Suppressor macrophage (primary cell): ENCODE results near the gene NVL.
"Not testable (repeated sequence)": the region's sequence is repeated elsewhere in the genome, so short reads cannot be mapped to it uniquely, and the experiment has no call there.

ENCODE experiments used
- DNase-seq, 4 experiments: peaks; one replicate each; pipeline ENCODE4 v3.0.0-alpha.2; 2020 to 2022

The NVL gene

GRCh38 chr1:224338150-224338838 is 8.3 kb upstream of the NVL start:
- peak in 1 of 4 experiments; percentile 14 for DNase-seq

- peak; percentile 57 to 84 (median 65) for DNase-seq
Observed at GRCh38 chr1:224333939-224334786, 4.2 kb upstream of the NVL start.

GRCh38 chr1:224333309-224333926 is 3.4 kb upstream of the NVL start:
- DNase-seq = peak; percentile 72 to 88 (median 80)

- no peak for DNase-seq
Observed at GRCh38 chr1:224331824-224332223, 1.9 kb upstream of the NVL start.

GRCh38 chr1:224331326-224331725 is 1.4 kb upstream of the NVL start:
- DNase-seq = peak in 2 of 4 experiments; percentile 41 to 45

- no peak for DNase-seq
Observed at GRCh38 chr1:224329484-224329841, 509 bp downstream of the NVL start.

GRCh38 chr1:224328644-224329043 is 1.3 kb downstream of the NVL start:
- no peak for DNase-seq

GRCh38 chr1:224325959-224326358 is 4.0 kb downstream of the NVL start:
- DNase-seq = no peak

- DNase-seq = no peak
Observed at GRCh38 chr1:224321706-224322105, 8.3 kb downstream of the NVL start.

GRCh38 chr1:224317383-224318045 is 12.5 kb downstream of the NVL start:
- DNase-seq = no peak

- DNase-seq = no peak
Observed at GRCh38 chr1:224312025-224312424, 17.9 kb downstream of the NVL start.

GRCh38 chr1:224311503-224311902 is 18.5 kb downstream of the NVL start:
- DNase-seq = not testable (repeated sequence)

- DNase-seq = no peak
Observed at GRCh38 chr1:224308064-224308463, 21.9 kb downstream of the NVL start.

GRCh38 chr1:224304767-224305166 is 25.2 kb downstream of the NVL start:
- no peak for DNase-seq

GRCh38 chr1:224302947-224303346 is 27.0 kb downstream of the NVL start:
- no peak for DNase-seq

GRCh38 chr1:224301391-224301790 is 28.6 kb downstream of the NVL start:
- no peak for DNase-seq

GRCh38 chr1:224300346-224300745 is 29.6 kb downstream of the NVL start:
- DNase-seq = peak in 1 of 4 experiments; percentile 3

GRCh38 chr1:224298346-224299330 is 31.3 kb downstream of the NVL start:
- no peak for DNase-seq

GRCh38 chr1:224294775-224295174 is 35.2 kb downstream of the NVL start:
- no peak for DNase-seq

GRCh38 chr1:224292419-224292818 is 37.6 kb downstream of the NVL start:
- no peak for DNase-seq

GRCh38 chr1:224289396-224289795 is 40.6 kb downstream of the NVL start:
- DNase-seq = no peak

GRCh38 chr1:224287714-224288113 is 42.3 kb downstream of the NVL start:
- no peak for DNase-seq
